GM03348 (cell line): ENCODE measurements around the gene CCS.
"Not testable (repeated sequence)": the region's sequence is repeated elsewhere in the genome, so short reads cannot be mapped to it uniquely, and the experiment has no call there.

Source experiments
- DNase-seq: peaks from one replicate; pipeline ENCODE4 v3.0.0; 2012; ENCODE audit warnings: low spot score

The CCS gene

GRCh38 chr11:66591175-66591574, 1.8 kb upstream of the CCS start:
- DNase-seq, result no peak

DNA sequence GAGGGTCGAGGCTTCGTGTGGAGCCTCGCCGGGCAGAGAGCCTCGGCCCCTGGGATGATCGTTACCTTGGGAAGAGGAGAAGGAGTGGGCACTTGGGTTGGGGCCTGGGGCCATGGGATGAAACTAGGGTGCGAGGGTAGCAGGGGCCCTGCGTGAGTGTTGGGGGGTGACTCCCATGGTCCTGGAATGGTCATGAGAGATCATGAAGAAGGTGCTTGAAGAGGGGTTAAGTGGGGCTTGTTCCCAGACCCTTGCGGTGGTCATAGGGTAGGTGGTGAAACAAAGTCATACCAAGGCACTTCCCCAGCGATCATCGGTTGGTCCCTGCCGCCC, 284 bp downstream of the CCS start:
- no peak for DNase-seq

GRCh38 chr11:66593650-66594049, 665 bp downstream of the CCS start:
- DNase-seq, result no peak

- DNase-seq, result no peak
Observed at GRCh38 chr11:66595245-66595904, 2.4 kb downstream of the CCS start.

DNA sequence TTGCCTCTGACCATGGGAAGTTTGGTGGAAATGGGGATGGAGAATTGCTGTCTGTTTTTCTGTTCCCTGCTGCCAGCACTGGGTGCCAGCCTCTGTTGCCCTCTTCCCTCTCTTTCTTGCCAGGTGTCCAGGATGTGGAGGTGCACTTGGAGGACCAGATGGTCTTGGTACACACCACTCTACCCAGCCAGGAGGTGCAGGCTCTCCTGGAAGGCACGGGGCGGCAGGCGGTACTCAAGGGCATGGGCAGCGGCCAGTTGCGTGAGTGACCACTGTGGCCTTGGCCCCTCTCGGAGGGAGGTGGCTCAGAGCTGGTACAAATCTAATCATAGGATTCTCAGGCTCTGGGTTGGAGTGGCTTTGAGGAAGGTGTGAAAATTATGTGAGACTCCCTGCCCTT, 6.0 kb downstream of the CCS start:
- no peak for DNase-seq

GRCh38 chr11:66600219-66600618, 7.2 kb downstream of the CCS start:
- no peak for DNase-seq

DNA sequence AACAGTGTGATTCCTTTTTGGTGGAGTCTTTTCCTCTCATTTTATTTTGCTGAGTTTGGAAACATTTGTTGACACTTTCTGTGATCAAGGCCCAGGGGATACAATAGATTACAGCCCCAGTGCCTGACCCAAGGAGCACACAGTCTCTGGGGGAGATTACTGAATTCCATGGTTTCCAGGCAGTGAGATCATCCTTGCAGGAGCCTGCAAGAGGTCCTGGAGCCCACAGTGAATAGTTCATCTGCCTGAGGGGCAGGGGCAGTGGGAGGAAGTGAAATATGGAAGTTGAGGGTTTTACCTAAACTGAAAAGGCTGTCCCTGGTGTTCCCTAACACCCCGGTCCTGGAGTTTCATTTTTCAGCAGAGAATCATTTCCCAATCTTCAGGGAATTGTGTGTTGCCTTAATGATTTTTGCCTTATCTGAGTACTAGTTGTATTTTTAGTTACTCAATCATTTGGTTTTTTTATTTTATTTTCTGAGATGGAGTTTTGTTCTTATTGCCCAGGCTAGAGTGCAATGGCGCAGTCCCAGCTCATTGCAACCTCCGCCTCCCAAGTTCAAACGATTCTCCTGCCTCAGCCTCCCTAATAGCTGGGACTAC, 7.7 kb downstream of the CCS start:
- DNase-seq, result no peak

DNA sequence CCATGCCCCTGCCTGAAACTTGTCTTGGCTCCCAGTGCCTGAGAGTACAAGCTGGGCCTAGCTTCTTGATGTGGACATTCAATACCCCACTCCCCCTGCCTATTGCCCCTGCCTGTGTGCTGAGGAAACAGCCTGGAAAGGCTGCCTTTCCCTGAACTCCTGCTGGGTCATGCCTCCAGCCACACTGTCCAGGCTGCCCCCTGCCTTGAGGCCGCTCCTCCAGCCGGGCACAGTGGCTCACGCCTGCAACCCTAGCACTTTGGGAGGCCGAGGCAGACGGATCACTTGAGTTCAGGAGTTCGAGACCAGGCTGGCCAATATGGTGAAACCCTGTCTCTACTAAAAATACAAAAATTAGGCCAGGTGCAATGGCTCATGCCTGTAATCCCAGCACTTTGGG, 10.1 kb downstream of the CCS start:
- DNase-seq, result no peak

DNA sequence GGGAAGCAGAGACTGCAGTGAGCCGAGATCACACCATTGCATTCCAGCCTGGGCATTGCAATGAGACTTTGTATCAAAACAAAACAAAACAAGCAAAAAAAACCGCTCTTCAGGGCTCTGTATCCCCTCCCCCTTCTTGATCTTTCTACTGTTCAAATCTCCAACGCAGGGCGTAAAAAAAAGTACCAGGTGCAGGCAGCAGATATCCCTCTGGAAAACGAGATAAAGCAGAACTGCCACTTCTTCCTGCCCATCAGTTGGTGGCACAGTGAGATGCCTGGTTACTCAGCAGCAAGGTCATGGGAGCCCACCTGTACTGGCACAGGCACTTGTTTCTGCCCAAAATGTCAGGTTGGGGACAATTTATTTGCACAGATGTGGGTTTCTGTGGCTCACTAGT, 11.2 kb downstream of the CCS start:
- DNase-seq, result no peak

GRCh38 chr11:66606608-66607007, 13.6 kb downstream of the CCS start:
- DNase-seq, result not testable (repeated sequence)

DNA sequence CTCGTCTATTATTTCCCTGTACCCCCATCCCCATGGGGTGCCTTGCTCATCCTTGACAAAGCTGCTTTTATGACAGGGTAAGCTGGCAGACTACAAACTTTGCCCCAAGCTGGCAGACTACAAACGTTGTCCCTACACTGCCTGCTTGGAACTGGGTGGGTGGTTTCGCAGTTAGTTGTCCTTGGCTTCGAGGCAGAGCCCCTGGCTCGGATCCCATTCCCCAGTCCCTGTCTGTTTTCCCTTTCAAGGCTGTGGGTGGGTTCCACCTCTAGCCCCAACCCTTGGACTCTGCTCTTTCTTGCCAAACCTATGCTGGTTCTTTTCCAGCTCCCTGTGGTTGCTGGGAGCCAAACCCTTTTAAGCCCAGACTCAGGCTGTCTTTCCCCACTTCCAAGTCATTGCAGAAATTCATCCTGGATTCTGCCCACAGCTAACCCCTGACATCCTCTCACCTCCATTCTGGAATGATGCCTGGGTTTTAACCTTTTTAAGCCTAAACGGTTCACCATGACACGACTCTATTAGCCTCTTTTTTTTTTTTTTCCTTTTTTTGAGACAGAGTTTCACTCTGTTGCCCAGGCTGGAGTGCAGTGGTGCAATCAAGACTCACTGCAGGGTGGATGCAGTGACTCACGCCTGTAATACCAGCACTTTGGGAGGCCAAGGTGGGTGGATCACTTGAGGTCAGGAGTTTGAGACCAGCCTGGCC, 14.3 kb downstream of the CCS start:
- DNase-seq, result peak; percentile 80

DNA sequence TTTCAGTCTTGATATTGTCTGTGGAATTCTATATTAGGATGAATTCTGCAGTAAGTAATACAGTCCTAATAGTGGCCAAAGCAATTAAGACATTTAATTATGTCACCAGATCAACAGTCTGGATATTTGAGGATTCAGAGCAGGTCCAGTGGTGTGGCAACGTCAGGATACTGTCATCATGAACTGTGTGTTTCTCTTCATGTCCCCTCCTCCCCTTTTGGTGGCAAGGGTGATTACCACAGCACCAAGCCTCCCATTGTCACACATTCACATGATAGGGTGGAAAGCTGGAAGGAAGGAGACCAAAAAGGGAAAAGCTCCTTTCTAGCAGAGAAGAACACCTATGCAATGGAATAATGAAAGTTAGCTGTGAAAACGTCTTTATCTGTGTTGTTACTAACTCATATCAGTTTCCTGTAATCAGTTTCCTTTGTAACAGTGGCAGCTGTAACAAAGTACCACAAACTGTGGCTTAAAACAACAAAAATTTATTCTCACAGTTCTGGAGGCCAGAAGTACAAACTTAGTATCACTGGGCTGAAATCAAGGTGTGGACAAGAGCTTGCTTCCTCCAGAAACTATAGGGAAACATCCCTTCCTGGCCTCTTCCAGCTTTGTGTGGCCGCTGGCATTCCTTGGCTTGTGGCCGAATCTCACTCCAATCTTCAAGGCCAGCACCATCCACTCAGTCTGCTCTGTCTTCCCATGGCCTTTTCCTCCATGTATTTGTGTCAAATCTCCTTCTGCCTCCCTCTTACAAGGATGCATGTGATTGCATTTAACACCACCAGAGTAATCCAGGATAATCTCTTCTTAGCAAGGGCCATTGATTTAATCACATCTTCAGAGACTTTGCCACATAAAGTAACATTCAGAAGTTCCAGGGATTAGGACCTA, 17.0 kb downstream of the CCS start:
- no peak for DNase-seq

DNA sequence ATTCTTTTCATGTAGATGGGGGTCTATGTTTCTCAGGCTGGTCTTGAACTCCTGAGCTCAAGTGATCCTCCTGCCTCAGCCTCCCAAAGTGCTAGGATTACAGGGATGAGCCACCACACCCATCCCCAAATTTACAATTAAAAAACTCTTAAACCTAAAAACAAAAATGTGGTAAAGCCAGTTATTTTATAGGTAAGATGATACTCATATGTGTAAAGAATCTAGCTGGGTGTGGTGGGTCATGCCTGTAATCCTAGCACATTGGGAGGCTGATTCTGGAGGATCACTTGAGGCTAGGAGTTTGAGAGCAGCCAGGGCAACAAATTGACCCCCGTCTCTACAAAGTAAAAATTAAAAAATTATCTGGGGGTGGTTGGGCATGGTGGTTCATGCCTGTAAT, 19.5 kb downstream of the CCS start:
- no peak for DNase-seq

- DNase-seq, result no peak
Observed at GRCh38 chr11:66614073-66614472, 21.1 kb downstream of the CCS start.

DNA sequence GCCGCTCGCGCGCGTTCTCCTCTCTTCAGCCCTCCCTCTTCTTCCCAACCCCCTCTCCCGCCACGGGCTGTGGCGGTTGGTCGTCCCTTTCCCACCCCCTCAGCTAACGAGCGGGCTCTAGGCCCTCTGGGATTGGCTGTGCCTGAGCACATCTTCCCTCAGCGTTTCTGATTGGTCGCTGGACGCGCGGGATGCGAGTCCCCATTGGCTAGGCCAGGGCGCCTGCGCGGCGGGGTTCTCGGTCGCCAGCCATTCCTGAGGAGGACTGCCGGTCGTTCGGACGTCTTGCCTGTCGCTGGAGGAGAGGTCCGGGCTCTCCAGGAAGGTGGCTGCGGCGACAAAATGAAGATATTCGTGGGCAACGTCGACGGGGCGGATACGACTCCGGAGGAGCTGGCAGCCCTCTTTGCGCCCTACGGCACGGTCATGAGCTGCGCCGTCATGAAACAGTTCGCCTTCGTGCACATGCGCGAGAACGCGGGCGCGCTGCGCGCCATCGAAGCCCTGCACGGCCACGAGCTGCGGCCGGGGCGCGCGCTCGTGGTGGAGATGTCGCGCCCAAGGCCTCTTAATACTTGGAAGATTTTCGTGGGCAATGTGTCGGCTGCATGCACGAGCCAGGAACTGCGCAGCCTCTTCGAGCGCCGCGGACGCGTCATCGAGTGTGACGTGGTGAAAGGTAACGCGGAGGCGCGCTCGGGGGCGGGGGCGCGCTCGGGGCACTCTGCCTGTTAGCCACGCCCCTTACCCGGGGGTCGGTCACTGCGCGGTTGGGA, 23.6 kb downstream of the CCS start, which contains the start of gene RBM14:
Gene RBM14 (plus strand): TSS at position 252 of the 776 bp plus-strand sequence. CDS start 91 bp downstream, at position 343.
- DNase-seq, result peak; percentile 100

DNA sequence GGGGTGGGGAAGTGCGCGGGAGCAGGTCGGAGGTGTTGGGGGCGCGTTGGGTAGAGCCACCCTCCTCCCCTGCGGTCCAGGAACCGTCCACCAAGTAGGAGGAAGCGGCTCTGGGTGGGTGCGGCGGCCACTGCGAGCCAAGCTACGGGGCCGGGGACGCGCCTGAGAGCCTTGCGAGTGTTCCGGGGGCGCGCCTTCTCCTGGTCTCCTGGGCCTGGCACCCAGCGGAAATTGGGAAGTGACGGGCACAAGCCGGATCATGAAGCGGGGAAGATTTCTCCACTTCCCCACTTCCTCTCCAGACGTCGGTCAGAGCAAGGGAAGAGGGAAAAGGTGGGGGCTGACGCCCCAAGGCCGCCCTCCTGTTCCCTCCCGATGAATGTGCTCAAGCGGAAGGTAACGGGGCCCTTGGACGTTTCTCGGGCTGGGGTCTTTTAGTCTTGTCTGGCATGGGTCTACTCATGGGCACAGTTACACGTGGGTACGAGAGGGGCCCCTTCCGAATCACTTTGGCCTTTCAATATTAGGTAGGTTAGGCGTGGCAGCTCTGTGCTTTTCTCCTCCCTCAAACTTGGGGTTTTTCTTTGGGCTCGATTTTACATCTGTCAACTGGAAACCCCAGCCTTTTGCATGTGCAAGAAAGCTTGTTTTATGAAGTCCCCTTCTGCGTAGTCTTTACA, 24.3 kb downstream of the CCS start:
- peak; percentile 70 for DNase-seq

DNA sequence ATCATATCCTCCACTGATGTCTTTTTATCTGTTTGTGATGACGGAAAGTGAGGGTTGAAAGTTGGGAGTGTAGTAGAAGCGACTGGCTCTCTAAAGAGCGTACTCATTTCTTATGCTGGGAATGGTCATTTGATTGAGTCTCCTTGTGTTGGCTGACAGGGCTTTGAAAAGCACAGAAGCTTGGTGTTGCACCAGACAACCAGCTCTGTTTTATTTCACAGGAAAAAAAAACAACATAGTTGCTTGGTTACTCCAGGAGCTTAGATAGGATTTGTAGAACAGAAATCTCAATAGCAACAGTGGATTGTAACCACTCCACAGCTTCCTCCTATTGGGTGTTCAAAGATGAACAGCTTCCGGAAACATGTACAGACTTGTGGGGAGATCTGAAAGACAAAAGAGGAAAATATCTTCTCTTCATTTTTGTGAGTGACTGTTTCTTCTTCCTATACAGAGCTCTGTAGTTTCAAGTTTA, 26.1 kb downstream of the CCS start:
- peak; percentile 46 for DNase-seq

GRCh38 chr11:66624450-66624849, 31.5 kb downstream of the CCS start:
- no peak for DNase-seq

DNA sequence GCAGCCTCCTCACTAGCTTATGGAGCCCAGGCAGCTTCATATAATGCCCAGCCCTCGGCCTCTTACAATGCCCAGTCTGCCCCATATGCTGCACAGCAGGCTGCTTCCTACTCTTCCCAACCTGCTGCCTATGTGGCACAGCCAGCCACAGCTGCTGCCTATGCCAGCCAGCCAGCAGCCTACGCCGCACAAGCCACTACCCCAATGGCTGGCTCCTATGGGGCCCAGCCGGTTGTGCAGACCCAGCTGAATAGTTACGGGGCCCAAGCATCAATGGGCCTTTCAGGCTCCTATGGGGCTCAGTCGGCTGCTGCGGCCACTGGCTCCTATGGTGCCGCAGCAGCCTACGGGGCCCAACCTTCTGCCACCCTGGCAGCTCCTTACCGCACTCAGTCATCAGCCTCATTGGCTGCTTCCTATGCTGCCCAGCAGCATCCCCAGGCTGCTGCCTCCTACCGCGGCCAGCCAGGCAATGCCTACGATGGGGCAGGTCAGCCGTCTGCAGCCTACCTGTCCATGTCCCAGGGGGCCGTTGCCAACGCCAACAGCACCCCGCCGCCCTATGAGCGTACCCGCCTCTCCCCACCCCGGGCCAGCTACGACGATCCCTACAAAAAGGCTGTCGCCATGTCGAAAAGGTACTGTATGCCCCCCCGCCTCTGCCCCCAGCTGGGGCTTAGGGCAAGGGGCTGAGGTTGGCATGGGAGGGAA, 32.2 kb downstream of the CCS start:
- no peak for DNase-seq

- no peak for DNase-seq
Observed at GRCh38 chr11:66625752-66626149, 32.8 kb downstream of the CCS start.
